H9 (cell line): ENCODE data around the gene RAB6B. TPM values are rescaled to one million over a fixed set of nuclear protein-coding genes. Genes with fewer than 3 reads are reported as not detected.

Experiments used
- DNase-seq: peaks from one replicate; pipeline ENCODE4 v3.0.0-alpha.2; 2017
- H2AFZ ChIP-seq: one replicate; pipeline ENCODE4 v1.6.1; 2013; ENCODE audit warnings: mild to moderate bottlenecking, low read length, control low read depth, moderate library complexity
- H2AK5ac ChIP-seq: 2 replicates; pipeline ENCODE4 v1.6.1; 2013; ENCODE audit warnings: low read length, control low read depth, mixed read lengths; ENCODE audit not compliant: insufficient read length
- H2BK120ac ChIP-seq: one replicate; pipeline ENCODE4 v1.6.1; 2013; ENCODE audit warnings: low read depth, mild to moderate bottlenecking, low read length, control low read depth, inconsistent platforms; ENCODE audit not compliant: poor library complexity, severe bottlenecking
- H2BK12ac ChIP-seq: 2 replicates; pipeline ENCODE4 v1.6.1; 2013; ENCODE audit warnings: low read length, control low read depth, mixed read lengths, low read depth; ENCODE audit not compliant: insufficient read length
- H2BK15ac ChIP-seq: 2 replicates; pipeline ENCODE4 v1.6.1; 2013; ENCODE audit warnings: low read depth, low read length, control low read depth
- H2BK20ac ChIP-seq: one replicate; pipeline ENCODE4 v1.6.1; 2013; ENCODE audit warnings: low read depth, mild to moderate bottlenecking, low read length, control low read depth, inconsistent platforms; ENCODE audit not compliant: poor library complexity, severe bottlenecking
- H2BK5ac ChIP-seq: 2 replicates; pipeline ENCODE4 v1.6.1; 2013; ENCODE audit warnings: low read length, control low read depth, mixed read lengths; ENCODE audit not compliant: insufficient read length
- H3K14ac ChIP-seq: 2 replicates; pipeline ENCODE4 v1.6.1; 2013; ENCODE audit warnings: low read length, control low read depth; ENCODE audit not compliant: insufficient read depth
- H3K18ac ChIP-seq: 2 replicates; pipeline ENCODE4 v1.6.1; 2013; ENCODE audit warnings: low read depth, mild to moderate bottlenecking, mixed read lengths, low read length, control low read depth; ENCODE audit not compliant: insufficient read length
- H3K23ac ChIP-seq: 2 replicates; pipeline ENCODE4 v1.6.1; 2013; ENCODE audit warnings: low read length, control low read depth, mixed read lengths, low read depth; ENCODE audit not compliant: insufficient read length
- H3K23me2 ChIP-seq: 2 replicates; pipeline ENCODE4 v1.6.1; 2013; ENCODE audit warnings: low read depth, mild to moderate bottlenecking, mixed read lengths, low read length, control low read depth; ENCODE audit not compliant: insufficient read length, poor library complexity, severe bottlenecking
- H3K27ac ChIP-seq: 2 replicates; pipeline ENCODE4 v1.5.1; 2013; ENCODE audit warnings: low read length, control low read depth, mixed read lengths, low read depth; ENCODE audit not compliant: insufficient read length
- H3K27me3 ChIP-seq: 2 replicates; pipeline ENCODE4 v1.6.1; 2013; ENCODE audit warnings: low read length, control low read depth, inconsistent platforms; ENCODE audit not compliant: insufficient read depth
- H3K4ac ChIP-seq: 2 replicates; pipeline ENCODE4 v1.6.1; 2013; ENCODE audit warnings: low read depth, mild to moderate bottlenecking, control low read depth, inconsistent platforms, low read length, moderate library complexity
- H3K4me1 ChIP-seq: 2 replicates; pipeline ENCODE4 v1.6.1; 2013; ENCODE audit warnings: low read length, control low read depth, inconsistent platforms; ENCODE audit not compliant: insufficient read depth
- H3K4me2 ChIP-seq: 2 replicates; pipeline ENCODE4 v1.6.1; 2013; ENCODE audit warnings: low read length, control low read depth, mixed read lengths; ENCODE audit not compliant: insufficient read length, insufficient read depth
- H3K56ac ChIP-seq: 2 replicates; pipeline ENCODE4 v1.6.1; 2013; ENCODE audit warnings: low read depth, mild to moderate bottlenecking, mixed read lengths, low read length, control low read depth; ENCODE audit not compliant: insufficient read length
- H3K79me1 ChIP-seq: 2 replicates; pipeline ENCODE4 v1.6.1; 2013; ENCODE audit warnings: low read depth, mild to moderate bottlenecking, moderate library complexity, low read length, control low read depth, inconsistent platforms; ENCODE audit not compliant: insufficient read depth, poor library complexity, severe bottlenecking
- H3K79me2 ChIP-seq: 2 replicates; pipeline ENCODE4 v1.6.1; 2013; ENCODE audit warnings: low read length, control low read depth, inconsistent platforms; ENCODE audit not compliant: insufficient read depth
- H3K9ac ChIP-seq: 2 replicates; pipeline ENCODE4 v1.6.1; 2013; ENCODE audit warnings: low read length, control low read depth, mixed read lengths; ENCODE audit not compliant: insufficient read length; ENCODE audit errors: extremely low read depth
- H3K9me3 ChIP-seq: one replicate; pipeline ENCODE4 v1.6.1; 2013; ENCODE audit warnings: low read depth, low read length, inconsistent platforms; ENCODE audit not compliant: control insufficient read depth
- H3T11ph ChIP-seq: one replicate; pipeline ENCODE4 v1.6.1; 2013; ENCODE audit warnings: mild to moderate bottlenecking, low read length, control low read depth, inconsistent platforms
- H4K20me1 ChIP-seq: one replicate; pipeline ENCODE4 v1.6.1; 2013; ENCODE audit not compliant: control insufficient read depth, insufficient read length, insufficient read depth
- H4K5ac ChIP-seq: 2 replicates; pipeline ENCODE4 v1.6.1; 2013; ENCODE audit warnings: low read depth, mild to moderate bottlenecking, mixed read lengths, low read length, control low read depth; ENCODE audit not compliant: insufficient read length
- H4K8ac ChIP-seq: replicated peaks from 2 replicates; pipeline ENCODE4 v1.6.1; 2013; ENCODE audit warnings: low read length, control low read depth, mixed read lengths, low read depth; ENCODE audit not compliant: insufficient read length
- H4K91ac ChIP-seq: 2 replicates; pipeline ENCODE4 v1.6.1; 2013; ENCODE audit warnings: low read depth, mild to moderate bottlenecking, moderate library complexity, mixed read lengths, low read length, control low read depth; ENCODE audit not compliant: insufficient read length
- H3K27ac Mint-ChIP-seq, 3 experiments: 2 replicates in 2 of 3; 3 replicates in 1 of 3; pipeline ENCODE4 v1.8.0; 2020 to 2021; ENCODE audit warnings: mixed read lengths in 3 of 3, mild to moderate bottlenecking in 1 of 3, moderate library complexity in 1 of 3
- H3K27me3 Mint-ChIP-seq: 2 replicates; pipeline ENCODE4 v1.8.0; 2021; ENCODE audit warnings: low read depth, mild to moderate bottlenecking, moderate library complexity, mixed read lengths
- H3K36me3 Mint-ChIP-seq, 3 experiments: 2 replicates in 2 of 3; 3 replicates in 1 of 3; pipeline ENCODE4 v1.8.0; 2020 to 2021; ENCODE audit warnings: low read depth in 3 of 3, mixed read lengths in 3 of 3; ENCODE audit not compliant: insufficient read depth in 1 of 3
- H3K4me1 Mint-ChIP-seq, 2 experiments: 2 replicates each; pipeline ENCODE4 v1.8.0; 2020; ENCODE audit warnings: mixed read lengths in 2 of 2
- H3K4me3 Mint-ChIP-seq, 2 experiments: 2 replicates in 1 of 2; 3 replicates in 1 of 2; pipeline ENCODE4 v1.8.0; 2020 to 2021; ENCODE audit warnings: mild to moderate bottlenecking in 2 of 2, mixed read lengths in 2 of 2, moderate library complexity in 1 of 2
- H3K9me3 Mint-ChIP-seq, 2 experiments: 2 replicates in 1 of 2; 3 replicates in 1 of 2; pipeline ENCODE4 v1.8.0; 2020; ENCODE audit warnings: mild to moderate bottlenecking in 2 of 2, mixed read lengths in 2 of 2, moderate library complexity in 1 of 2
- WGBS: extraction: QIAGEN DNeasy Blood & Tissue Kit; methylation state at CpG from one replicate; pipeline ENCODE4 v1.1.7; 2013; ENCODE audit warnings: missing lambda C conversion rate, low lambda C conversion rate, mixed read lengths; ENCODE audit not compliant: insufficient read length; ENCODE audit errors: extremely low coverage; 5-methylcytosine and 5-hydroxymethylcytosine counted together
- total RNA-seq: library from RNA; stranded (reverse); gene quantifications from 2 replicates; pipeline ENCODE4 v1.2.1, GENCODE V29; 2021
- TF ChIP-seq, protein P1 (sequence below): fragments of 200-600 bp; sonication (generic); conservative IDR thresholded peaks from 3 replicates; pipeline ENCODE4 v1.8.0; 2021; ENCODE audit warnings: antibody characterized with exemption, mild to moderate bottlenecking

The RAB6B gene
- total RNA-seq, 1 experiment from 2014 or later, result 12.3 TPM

DNA sequence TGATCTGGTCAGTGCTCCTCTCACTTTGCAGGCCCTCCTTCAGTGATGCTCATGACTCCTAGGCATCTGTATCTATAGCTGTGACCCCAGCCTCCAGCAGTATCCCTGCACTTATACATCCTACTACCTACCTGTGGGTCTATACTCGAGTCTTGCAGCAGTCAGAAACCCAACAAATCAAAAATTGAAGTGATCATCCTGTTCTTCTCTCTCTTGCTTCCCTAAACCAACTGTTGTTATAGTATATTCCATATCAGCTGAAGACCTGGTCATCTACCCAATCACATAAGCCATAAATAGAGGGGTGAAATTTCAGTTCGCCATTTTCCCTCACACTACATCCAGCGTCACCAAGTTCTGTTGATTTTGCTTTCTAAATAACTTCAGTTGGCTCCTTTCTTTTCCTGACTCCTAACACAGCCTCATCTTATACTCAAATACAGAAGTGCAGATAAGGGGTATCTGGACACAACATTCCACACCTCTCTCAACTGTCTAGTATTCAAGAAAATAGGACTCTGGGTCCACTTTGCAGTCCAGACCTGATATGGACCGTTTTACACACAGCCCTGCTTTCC lies 116.0 kb downstream of the RAB6B start:
- H3K4me1 Mint-ChIP-seq, result peaks cover 9 to 11% of the 10 kb centered on the region in 2 experiments
- no peak for DNase-seq
- no peak overlapping the region for H3K14ac ChIP-seq
- H2AFZ ChIP-seq, result no peak overlapping the region
- H3K23me2 ChIP-seq, result no peaks in the 10 kb centered on the region
- H4K8ac ChIP-seq, result no peak overlapping the region
- no peaks in the 10 kb centered on the region for H3K9me3 ChIP-seq
- no peaks in the 10 kb centered on the region for H3K79me2 ChIP-seq
- H3K4me1 ChIP-seq, result no peaks in the 10 kb centered on the region; the same call in 1 of the 2 replicates
- no peak overlapping the region for H4K5ac ChIP-seq
- H3T11ph ChIP-seq, result no peak overlapping the region
- H3K18ac ChIP-seq, result no peak overlapping the region
- no peak overlapping the region for H3K4me2 ChIP-seq
- H3K27me3 ChIP-seq, result no peaks in the 10 kb centered on the region
- peaks cover 6 to 8% of the 10 kb centered on the region in 2 experiments; a peak in 4 of 5 replicates for H3K9me3 Mint-ChIP-seq
- TF ChIP-seq, protein P1, sequence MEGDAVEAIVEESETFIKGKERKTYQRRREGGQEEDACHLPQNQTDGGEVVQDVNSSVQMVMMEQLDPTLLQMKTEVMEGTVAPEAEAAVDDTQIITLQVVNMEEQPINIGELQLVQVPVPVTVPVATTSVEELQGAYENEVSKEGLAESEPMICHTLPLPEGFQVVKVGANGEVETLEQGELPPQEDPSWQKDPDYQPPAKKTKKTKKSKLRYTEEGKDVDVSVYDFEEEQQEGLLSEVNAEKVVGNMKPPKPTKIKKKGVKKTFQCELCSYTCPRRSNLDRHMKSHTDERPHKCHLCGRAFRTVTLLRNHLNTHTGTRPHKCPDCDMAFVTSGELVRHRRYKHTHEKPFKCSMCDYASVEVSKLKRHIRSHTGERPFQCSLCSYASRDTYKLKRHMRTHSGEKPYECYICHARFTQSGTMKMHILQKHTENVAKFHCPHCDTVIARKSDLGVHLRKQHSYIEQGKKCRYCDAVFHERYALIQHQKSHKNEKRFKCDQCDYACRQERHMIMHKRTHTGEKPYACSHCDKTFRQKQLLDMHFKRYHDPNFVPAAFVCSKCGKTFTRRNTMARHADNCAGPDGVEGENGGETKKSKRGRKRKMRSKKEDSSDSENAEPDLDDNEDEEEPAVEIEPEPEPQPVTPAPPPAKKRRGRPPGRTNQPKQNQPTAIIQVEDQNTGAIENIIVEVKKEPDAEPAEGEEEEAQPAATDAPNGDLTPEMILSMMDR, result no peak
- peaks cover 0 to 4% (median 2%) of the 10 kb centered on the region in 3 experiments; a peak in 1 of 7 replicates for H3K36me3 Mint-ChIP-seq
- WGBS, result no CpG with 5 or more reads among the region's 4 CpGs
- H2BK12ac ChIP-seq, result no peak overlapping the region
- H3K27ac ChIP-seq, result no peak overlapping the region
- H2BK15ac ChIP-seq, result no peak overlapping the region
- H3K27ac Mint-ChIP-seq, result no peak overlapping the region
- H3K9ac ChIP-seq, result no peak overlapping the region
- H2AK5ac ChIP-seq, result no peak overlapping the region
- H2BK120ac ChIP-seq, result no peak overlapping the region
- H4K20me1 ChIP-seq, result no peaks in the 10 kb centered on the region
- no peak overlapping the region for H2BK20ac ChIP-seq
- no peak overlapping the region for H2BK5ac ChIP-seq
- H3K23ac ChIP-seq, result no peak overlapping the region
- no peak overlapping the region for H3K4me3 Mint-ChIP-seq
- no peak overlapping the region for H3K56ac ChIP-seq
- no peak overlapping the region for H4K91ac ChIP-seq
- no peak overlapping the region for H3K4ac ChIP-seq
- H3K27me3 Mint-ChIP-seq, result peaks cover 13% of the 10 kb centered on the region
- no peaks in the 10 kb centered on the region for H3K79me1 ChIP-seq
